ENCODE results near the gene CFAP65.

Gene CFAP65, protein sequence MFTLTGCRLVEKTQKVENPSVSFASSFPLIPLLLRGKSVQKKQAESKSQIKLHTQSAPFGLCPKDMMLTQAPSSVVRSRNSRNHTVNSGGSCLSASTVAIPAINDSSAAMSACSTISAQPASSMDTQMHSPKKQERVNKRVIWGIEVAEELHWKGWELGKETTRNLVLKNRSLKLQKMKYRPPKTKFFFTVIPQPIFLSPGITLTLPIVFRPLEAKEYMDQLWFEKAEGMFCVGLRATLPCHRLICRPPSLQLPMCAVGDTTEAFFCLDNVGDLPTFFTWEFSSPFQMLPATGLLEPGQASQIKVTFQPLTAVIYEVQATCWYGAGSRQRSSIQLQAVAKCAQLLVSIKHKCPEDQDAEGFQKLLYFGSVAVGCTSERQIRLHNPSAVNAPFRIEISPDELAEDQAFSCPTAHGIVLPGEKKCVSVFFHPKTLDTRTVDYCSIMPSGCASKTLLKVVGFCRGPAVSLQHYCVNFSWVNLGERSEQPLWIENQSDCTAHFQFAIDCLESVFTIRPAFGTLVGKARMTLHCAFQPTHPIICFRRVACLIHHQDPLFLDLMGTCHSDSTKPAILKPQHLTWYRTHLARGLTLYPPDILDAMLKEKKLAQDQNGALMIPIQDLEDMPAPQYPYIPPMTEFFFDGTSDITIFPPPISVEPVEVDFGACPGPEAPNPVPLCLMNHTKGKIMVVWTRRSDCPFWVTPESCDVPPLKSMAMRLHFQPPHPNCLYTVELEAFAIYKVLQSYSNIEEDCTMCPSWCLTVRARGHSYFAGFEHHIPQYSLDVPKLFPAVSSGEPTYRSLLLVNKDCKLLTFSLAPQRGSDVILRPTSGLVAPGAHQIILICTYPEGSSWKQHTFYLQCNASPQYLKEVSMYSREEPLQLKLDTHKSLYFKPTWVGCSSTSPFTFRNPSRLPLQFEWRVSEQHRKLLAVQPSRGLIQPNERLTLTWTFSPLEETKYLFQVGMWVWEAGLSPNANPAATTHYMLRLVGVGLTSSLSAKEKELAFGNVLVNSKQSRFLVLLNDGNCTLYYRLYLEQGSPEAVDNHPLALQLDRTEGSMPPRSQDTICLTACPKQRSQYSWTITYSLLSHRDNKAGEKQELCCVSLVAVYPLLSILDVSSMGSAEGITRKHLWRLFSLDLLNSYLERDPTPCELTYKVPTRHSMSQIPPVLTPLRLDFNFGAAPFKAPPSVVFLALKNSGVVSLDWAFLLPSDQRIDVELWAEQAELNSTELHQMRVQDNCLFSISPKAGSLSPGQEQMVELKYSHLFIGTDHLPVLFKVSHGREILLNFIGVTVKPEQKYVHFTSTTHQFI (N-terminal part only)

DNA sequence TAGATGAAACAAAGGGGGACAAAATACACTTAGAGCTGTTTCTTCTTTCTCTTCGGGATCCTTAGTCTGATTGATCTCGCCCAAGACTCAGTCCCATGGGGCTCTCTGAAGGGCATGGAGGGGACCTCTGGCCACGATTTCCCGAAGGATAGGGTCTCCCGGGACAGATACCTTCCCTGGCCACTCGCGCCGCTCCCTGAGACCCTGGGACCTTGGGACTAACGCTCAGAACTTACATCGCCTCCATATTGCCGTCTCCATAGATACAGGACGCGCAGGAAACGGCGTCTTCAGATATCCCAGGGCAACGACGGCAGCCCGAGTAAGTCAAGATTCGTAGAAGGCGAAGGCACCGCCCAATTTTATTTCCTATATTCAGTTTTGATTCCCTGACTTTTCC is at the start of gene CFAP65:
TSS of gene CFAP65 (minus strand) at position 265 of the 400 bp plus-strand sequence. CDS start 2,468 bp downstream, outside the sequence.
- no peak for DNase-seq (ENCODE audit: low read depth in 2 of 2)

DNA sequence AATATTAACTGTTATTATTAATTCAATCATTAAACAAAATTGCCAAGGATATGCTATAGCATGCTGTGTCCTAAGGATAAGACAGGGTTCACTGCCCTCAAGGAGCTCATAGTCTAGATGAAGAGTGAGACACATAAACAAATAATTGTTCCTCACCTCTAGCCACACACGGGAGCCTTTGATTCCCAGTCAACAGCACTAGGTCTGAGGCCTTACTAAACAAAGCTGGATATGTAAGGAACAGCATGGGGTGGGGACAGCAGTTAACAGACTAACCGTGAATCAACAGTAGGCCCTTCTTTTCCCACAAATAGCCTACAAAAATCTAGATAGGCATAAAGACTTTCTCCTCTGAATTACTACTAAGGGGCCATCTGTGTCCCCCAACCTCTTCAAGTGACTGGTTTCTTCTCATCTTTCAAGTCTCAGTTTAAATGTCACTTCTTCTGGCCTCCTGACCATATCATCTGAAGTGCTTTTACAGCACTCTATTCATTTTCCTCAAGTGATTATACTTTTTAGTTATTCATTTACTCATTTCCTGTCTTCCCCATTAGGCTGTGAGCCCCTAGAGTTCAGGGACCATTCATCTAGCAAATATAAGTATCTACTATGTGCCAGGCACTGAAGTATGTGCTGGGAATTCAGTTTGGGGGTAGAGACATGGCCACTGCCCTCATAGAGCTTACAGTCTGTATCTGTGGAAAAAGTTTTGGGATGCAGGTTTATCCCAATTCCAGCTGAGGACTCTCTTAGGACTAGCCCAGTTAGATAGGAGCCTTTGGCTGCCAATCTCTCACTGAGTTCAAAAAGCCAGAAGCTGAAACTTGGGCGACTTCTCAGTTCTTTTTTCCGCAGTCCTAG is 49.4 kb upstream of the CFAP65 start:
- no peak for DNase-seq (ENCODE audit: low read depth in 2 of 2)

DNA sequence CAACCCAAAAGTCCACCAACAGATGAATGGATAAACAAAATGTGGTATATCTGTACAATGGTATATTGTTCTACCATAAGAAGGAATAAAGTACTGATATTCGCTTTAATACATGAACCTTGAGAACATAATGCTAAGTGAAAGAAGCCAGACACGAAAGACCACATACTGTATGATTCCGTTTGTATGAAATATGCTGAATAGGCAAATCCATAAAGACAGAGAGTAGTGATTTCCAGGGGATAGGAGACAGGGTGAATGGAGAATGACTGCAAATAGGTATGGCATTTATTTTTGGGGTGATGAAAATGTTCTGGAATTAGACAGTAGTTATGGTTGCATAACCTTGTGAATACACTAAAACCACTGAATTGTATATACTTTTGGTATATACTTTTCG is 48.0 kb upstream of the CFAP65 start:
- no peak for DNase-seq (ENCODE audit: low read depth in 2 of 2)

DNA sequence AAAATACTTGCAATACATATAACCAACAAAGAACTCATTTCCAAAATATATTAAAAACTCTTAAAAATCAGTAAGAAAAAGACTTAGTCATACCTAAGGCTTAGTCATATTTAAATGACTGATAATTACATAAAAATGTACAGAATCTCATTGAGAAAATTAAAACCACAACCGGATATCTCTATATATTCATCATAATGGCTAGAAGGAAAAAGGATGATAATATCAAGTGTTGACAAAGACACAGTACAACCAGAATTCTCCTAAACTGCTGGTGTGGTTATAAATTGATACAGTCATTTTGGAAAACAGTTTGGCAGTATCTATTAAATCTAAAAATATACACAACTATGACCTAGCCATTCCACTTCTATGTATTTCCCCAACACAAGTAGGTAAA is 46.5 kb upstream of the CFAP65 start:
- no peak for DNase-seq (ENCODE audit: low read depth in 2 of 2)

DNA sequence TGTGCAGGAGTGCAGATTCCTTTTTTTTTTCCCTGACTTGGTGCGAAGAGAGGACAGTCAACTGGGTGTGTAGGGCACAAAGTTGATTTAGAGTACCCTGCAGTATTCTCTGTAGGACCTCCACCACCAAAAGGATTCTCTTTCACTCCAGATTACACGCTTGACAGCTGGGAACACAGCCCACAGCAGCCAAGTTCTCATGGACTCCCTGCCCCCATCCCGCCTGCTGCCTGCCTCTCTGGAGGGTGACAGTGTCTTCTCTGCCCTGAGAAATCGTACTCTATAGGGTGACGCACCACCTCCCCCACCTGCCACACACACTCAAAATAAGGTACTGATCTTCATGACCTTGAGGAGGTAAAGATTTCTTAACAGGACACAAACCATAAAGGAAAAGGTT is 46.0 kb upstream of the CFAP65 start:
- no peak for DNase-seq (ENCODE audit: low read depth in 2 of 2)

DNA sequence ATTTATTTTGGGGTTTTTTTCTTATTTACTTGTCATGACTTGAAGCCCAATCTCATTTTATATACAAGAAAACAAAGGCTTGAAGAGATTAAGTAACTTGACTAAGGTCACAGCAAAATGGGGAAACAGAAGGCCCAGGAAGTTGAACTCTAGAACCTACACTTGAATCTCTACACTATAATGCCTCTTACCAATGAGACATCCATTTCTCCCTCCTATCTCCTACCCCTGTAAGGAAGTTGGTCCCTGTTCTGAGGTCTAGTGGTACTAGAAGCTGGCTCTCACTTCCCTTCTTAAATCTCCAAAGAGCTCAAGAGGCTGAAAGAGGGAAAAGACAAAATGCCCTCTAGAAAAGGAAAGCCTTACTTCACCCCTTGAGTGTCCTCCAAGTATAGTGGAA is 44.9 kb upstream of the CFAP65 start:
- no peak for DNase-seq (ENCODE audit: low read depth in 2 of 2)

DNA sequence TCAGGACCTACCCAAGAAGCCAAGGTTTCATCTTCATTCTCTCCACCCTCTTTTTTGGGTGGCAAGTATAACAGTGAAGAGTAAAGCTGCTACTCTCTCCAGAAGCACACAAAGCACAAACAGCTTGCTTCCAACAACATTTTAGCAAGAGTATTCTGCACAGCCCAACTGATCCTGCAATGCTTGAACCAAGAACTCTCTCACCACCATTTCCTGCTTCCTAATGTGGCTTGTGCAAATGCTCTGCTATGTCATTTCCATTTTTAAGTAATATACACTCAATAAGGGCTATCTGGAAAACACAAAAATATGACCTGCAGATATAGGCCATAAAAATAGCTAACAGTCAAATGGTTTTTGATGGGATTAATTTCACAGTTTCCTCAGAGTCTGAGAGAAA is 43.5 kb upstream of the CFAP65 start:
- DNase-seq (ENCODE audit: low read depth in 2 of 2): no peak

DNA sequence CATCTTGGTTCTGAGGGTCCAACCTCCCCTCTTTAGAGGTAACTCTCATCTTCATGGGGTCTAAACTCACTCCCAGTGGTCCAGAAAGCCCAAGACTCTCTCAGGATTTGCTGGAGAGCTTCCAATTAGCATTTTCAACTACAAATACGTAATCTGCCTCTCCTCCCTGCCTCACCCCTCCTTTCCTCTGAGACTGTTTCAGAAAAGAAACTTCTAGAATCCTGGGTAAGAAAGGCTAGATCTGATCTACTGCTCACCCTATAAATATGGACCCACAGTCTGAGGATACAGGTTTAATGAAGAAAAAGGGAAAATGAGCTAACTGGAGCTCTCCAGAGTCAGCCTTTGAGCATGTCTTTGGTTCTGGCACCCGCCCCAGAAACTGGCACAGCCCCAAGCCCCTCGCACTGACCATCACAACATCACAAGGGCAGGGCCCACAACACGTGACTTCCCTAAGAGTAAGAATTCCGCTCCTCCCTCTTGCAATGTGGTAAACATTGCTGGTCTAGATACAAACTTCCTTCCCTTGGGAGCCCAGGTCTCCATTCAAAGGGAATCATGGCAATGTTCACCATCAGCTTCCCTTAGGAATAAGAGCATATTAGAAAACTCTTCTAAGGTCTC is 41.1 kb upstream of the CFAP65 start:
- DNase-seq (ENCODE audit: low read depth in 2 of 2): no peak

DNA sequence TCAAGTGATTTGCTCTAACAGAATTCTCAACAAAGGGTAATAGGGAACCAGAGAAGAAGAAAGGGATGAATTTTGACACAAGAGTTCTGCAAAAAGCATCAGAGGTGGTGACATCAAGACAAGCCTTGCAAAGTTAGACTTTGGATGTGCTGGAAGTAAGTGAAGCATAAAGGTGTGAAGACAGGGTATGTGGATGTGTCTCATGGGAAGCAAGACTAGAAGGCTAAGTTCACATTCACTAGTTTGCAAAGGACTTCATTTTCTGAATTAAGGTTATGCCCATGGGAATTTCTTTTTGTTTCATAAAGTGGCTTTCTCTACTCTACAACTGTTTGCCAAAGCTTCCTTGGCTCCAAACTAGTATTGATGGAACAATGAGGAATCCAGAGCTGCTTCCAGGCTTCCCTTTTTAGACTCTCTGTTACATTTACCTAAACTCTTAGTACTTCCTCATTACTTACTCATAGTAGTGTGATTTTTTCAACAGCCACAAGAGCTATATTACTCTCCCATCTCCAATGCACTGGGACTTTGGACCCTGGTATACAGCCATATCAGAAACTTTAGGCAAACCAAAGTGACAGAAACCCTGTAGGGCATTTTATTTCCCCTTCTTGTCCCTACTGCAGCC is 40.5 kb upstream of the CFAP65 start:
- no peak for DNase-seq (ENCODE audit: low read depth in 2 of 2)

DNA sequence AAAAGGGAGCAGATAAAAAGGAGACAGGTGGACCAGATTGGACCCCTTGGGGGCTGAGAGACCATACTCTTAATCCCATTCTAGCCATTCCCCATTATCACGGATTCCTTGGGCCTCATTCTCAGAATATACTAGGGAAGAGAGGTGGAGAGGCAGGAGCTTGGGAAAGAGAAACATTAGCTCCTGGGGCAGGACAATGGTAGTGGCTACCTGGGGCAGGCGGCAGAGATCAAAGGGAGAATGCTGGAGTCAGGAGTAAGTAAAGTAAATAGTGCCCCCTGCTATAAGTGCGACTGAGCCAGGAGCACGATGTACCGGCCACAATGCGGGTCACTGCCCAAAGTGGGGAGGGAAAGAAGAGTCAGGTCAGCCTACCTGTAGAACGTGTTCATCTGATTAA is 39.8 kb upstream of the CFAP65 start:
- DNase-seq (ENCODE audit: low read depth in 2 of 2): no peak

DNA sequence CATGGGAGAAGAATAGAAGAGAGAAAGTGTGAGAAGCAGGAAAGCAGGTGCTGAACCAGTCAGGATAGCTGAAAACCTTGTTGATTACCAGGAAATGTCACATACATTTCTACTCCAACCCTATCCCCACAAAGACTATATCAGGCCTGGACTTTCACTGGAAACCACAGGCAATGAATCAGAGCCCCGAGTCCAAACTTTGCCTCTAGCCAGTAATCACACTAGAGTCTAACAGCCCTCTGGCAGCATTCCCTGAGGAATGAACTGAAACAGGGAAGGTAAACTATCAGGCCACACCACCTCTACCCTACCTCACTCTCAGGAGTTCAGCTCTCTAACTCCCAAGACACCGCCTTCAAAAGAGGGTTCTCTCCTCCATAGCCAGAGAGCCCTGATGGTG is 38.1 kb upstream of the CFAP65 start:
- DNase-seq (ENCODE audit: low read depth in 2 of 2): no peak

DNA sequence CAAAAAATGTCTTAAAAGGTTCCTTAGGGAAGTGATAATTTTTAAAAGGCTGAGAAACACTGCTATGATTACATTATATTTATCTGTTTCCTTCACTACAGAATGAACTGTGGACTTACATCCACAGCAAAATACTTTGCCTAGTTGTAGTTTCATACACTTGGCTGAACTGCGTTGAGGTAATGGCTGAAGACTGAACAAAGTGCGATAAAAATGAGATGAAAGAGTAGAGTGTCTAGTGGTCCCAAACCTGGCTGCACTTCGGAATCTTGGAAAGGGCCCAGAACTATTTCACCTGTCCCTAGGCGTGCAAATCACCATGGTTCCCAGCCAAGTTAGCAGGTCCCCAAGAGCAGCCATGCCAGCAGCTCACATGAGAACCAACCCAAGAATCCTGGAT is 37.6 kb upstream of the CFAP65 start:
- no peak for DNase-seq (ENCODE audit: low read depth in 2 of 2)

DNA sequence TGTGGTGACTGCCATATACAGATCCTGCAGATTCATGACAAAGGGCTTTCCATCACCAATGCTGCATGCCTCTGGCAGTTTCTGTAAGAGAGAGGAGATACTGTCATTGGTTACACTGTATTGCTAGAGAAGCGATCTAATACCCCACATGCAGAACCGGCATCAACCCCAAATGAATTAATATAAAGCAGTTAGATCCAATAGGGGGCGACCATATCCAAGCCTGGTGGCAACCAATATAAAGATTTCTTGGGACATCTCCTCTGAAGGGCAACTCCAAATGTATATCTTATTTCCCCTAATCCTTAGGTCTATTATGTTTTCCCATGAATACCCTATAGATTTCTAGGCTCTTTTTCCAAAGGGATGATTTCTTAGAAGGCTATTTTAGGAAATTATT is 36.8 kb upstream of the CFAP65 start:
- DNase-seq (ENCODE audit: low read depth in 2 of 2): no peak

DNA sequence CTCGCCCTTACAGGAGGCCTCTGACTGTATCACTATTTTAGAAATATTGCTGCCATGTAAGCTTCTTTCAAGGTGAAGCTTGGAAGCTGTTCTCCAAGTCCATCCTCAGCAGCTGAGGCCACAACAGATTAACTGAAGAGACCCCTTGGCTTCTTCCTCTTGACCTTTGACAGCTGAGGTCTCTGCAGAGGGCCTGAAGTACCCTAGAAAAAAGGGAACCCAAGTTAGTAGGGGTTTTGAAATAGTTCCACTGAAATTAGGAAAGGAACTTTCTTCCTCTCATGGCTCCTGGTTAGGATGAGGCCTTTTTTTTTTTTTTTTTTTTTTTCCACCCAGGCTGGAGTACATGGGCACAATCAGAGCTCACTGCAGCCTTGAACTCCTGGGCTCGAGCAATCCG is 34.9 kb upstream of the CFAP65 start:
- no peak for DNase-seq (ENCODE audit: low read depth in 2 of 2)

DNA sequence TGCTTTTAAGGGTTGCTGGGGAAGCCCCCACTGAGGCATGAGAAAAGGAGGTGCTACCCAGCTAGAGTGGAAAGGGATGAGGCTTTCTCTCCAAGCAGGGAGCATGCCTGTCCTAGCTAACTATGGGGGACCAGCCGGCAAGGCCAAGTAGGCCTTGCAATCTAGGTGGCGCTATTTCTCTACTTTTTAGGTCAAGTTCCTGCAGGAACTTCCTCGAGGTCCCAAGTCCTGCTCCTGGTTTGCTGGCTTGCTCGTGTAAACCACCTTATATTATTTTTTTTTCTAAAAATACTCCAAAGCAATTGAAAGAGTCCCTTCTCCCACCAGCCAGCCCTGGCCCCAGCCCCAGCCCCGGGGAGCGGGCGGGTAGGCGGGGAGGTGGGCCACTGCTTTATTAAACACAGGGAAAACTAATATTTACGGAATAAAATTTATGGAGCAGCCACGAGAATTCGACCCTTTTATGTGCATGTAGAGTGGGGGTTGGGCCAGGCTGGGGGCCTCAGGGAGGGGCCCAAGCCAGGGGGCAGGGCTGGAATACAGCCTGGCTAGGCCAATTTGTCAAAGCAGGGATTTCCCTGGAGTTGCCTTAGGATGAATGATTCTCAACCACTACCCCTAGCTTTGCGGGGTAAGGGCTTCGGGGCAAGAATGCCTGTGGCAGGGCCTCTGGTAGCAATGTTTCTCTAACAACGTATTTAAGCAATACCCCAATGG is 32.3 kb upstream of the CFAP65 start:
- DNase-seq (ENCODE audit: low read depth in 2 of 2): no peak

DNA sequence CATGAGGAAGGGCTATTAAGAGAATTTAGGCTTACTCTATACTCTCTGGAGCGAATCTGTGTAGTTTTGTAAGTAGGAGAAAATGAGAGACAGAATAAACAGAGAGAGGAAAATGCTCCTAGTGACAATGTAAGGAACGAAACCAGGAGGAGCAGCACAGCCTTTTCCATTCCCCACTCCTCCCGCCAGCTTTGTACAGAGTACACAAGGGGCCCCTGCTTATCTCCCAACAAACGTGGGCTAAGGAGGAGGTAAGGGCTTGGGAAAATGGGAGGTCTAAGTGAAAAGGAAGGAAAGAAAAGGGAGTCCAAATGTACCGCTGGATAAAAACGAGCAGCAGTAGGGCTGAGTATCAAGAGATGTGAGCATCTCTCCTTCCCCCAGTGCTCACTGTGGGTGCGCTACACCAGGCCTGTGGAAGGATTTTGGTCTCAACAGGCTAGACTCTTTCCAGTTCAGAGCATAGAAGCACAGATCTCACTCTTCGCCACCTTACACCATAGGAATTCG is 31.5 kb upstream of the CFAP65 start:
- no peak for DNase-seq (ENCODE audit: low read depth in 2 of 2)

DNA sequence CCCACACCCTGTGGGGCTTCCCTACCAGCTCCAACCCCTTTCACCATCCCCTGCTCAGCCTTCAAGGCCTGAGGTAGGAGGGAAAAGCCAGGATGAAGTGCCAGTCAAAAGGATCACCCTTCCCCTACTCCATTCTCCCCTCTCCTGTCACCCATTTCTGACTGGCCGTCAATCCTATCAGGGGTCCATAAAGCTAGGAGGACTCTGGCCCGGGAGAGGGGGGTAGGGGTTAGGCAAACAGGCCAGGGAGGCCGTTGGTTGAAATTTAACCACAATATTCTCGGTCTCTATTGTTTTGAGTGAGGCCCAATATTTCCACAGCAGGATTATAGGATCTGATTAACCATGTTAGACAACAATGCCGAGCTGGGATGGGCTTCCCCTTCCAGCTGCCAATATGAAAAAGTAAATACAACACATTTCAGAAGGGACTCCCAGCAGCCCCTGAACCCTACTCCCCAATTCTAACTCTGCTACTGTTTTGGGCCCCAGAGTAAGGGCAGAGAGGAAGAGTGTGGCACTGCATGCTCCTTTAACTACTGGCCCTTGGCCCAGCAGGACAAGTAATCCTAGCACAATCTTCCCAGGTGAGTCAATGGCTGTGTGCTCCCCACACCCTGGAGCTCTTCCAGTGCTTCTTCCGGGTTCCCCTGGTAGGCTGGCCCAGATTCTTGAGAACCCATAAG is 30.0 kb upstream of the CFAP65 start:
- no peak for DNase-seq (ENCODE audit: low read depth in 2 of 2)

DNA sequence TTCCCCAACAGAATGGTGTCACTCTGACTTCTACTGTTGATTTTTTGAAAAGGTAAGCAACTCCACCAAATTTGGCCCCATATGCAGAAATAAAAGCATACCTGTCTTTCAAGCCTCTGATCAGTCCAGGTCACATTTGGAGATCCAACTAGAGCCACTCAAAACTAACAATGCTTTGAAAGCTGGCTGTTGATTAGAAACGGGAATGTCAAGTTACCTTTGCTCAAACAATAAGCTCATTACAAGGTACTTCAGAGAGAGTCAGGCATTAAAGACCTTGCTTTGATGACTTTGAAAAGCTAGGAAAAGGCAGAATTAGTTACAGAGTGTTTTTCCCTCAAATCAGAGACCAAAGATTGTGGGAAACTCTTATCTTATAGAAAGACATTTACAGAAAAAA is 24.2 kb upstream of the CFAP65 start:
- no peak for DNase-seq (ENCODE audit: low read depth in 2 of 2)

DNA sequence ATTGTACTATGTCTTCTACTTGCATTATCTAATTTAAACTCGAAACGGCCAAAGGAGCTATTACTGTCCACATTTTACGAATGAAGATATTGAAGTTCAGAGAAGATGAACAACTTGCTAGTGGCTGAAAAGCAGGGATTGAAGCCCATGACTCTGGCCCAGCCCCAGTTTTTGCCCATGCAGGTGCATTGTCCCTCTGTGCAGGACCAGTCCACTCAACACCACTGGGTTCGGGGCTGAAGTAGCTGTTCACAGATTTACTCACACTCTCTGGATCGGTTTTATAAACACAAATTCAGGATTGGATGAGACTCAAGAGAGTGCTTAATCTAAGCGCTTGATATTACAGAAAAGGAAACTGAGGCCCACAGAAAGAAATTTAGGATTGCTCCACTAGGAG is 20.8 kb upstream of the CFAP65 start:
- DNase-seq (ENCODE audit: low read depth in 2 of 2): no peak

Data from stimulated activated CD8-positive, alpha-beta memory T cell treated with anti-CD3 and anti-CD28 coated beads, Interleukin-7, amount 100 ng/mL, for 1 hour (primary cell).